IMR-90 (cell line): ENCODE data around the gene ACP1. TPM values are rescaled to one million over a fixed set of nuclear protein-coding genes. Genes with fewer than 3 reads are reported as not detected.

Source experiments
- ATAC-seq: fragments of 200-7000 bp; cut with Tn5 transposase; 2 replicates; pipeline ENCODE4 v1.9.1; 2020; ENCODE audit warnings: low read depth, mild to moderate bottlenecking, moderate library complexity
- BruUV-seq: library from RNA; stranded (reverse); fragments of 400-500 nt; replicated peaks from 2 replicates; lab custom pipeline; 2021; lab: Mats Ljungman, UMichigan
- CTCF ChIA-PET: fragments of 300-600 bp; formaldehyde crosslinking; extraction: SDS; loops from one replicate; lab custom pipeline; 2021; ENCODE audit warnings: antibody characterized with exemption; lab: Yijun Ruan, JAX
- POLR2A ChIA-PET: fragments of 300-600 bp; sonication (Branson Sonifier 250); formaldehyde crosslinking; loops from one replicate; lab custom pipeline; 2022; ENCODE audit warnings: antibody characterized with exemption; ENCODE audit not compliant: unreplicated experiment; lab: Charles Lee
- DNase-seq: peaks from one replicate; pipeline ENCODE4 v3.0.0; 2013
- H2AFZ ChIP-seq: replicated peaks from 2 replicates; pipeline ENCODE3; 2013; ENCODE audit warnings: low read length, mild to moderate bottlenecking; ENCODE audit not compliant: poor library complexity
- H2AK5ac ChIP-seq: 2 replicates; pipeline ENCODE4 v1.6.1; 2013; ENCODE audit warnings: low read depth, low read length, inconsistent platforms
- H2AK9ac ChIP-seq: replicated peaks from 2 replicates; pipeline ENCODE3; 2013; ENCODE audit warnings: mild to moderate bottlenecking, low read depth, low read length, moderate library complexity; ENCODE audit not compliant: poor library complexity
- H2BK120ac ChIP-seq: 2 replicates; pipeline ENCODE4 v1.6.1; 2013; ENCODE audit warnings: low read depth, low read length, inconsistent platforms
- H2BK15ac ChIP-seq: 3 replicates; pipeline ENCODE4 v1.6.1; 2013; ENCODE audit warnings: low read depth, low read length, inconsistent platforms
- H2BK20ac ChIP-seq: 2 replicates; pipeline ENCODE4 v1.6.1; 2013; ENCODE audit warnings: low read depth, mild to moderate bottlenecking, inconsistent platforms, low read length, moderate library complexity
- H2BK5ac ChIP-seq: 2 replicates; pipeline ENCODE4 v1.6.1; 2013; ENCODE audit warnings: mild to moderate bottlenecking, low read depth, low read length, inconsistent platforms; ENCODE audit not compliant: poor library complexity, severe bottlenecking
- H3K14ac ChIP-seq: replicated peaks from 2 replicates; pipeline ENCODE4 v1.6.1; 2013; ENCODE audit warnings: low read depth, low read length, inconsistent platforms
- H3K18ac ChIP-seq: 2 replicates; pipeline ENCODE4 v1.6.1; 2013; ENCODE audit warnings: low read depth, low read length, control low read depth
- H3K23ac ChIP-seq: 2 replicates; pipeline ENCODE4 v1.6.1; 2013; ENCODE audit warnings: low read depth, low read length, inconsistent platforms
- H3K27ac ChIP-seq: 2 replicates; pipeline ENCODE4 v1.5.1; 2013; ENCODE audit warnings: mild to moderate bottlenecking, control low read depth, low read length; ENCODE audit not compliant: insufficient read depth
- H3K27me3 ChIP-seq: 2 replicates; pipeline ENCODE4 v1.6.1; 2013; ENCODE audit warnings: low read length; ENCODE audit not compliant: control insufficient read depth, insufficient read depth
- H3K36me3 ChIP-seq: 2 replicates; pipeline ENCODE4 v1.6.1; 2013; ENCODE audit warnings: low read length, mixed read lengths; ENCODE audit not compliant: control insufficient read depth, insufficient read depth
- H3K4ac ChIP-seq: 2 replicates; pipeline ENCODE4 v1.6.1; 2013; ENCODE audit warnings: low read depth, low read length, inconsistent platforms
- H3K4me1 ChIP-seq: 2 replicates; pipeline ENCODE4 v1.6.1; 2013; ENCODE audit warnings: low read length, mixed read lengths; ENCODE audit not compliant: control insufficient read depth, insufficient read depth
- H3K4me2 ChIP-seq: 2 replicates; pipeline ENCODE4 v1.6.1; 2013; ENCODE audit warnings: low read depth, mild to moderate bottlenecking, control low read depth, low read length, moderate library complexity
- H3K4me3 ChIP-seq: 2 replicates; pipeline ENCODE4 v1.5.1; 2013; ENCODE audit warnings: low read depth, mild to moderate bottlenecking, control low read depth, low read length, moderate library complexity; ENCODE audit not compliant: insufficient read depth
- H3K56ac ChIP-seq: 2 replicates; pipeline ENCODE4 v1.6.1; 2013; ENCODE audit warnings: low read length, inconsistent platforms; ENCODE audit not compliant: insufficient read depth; ENCODE audit errors: extremely low read depth
- H3K79me1 ChIP-seq, 2 experiments: 2 replicates each; pipeline ENCODE4 v1.6.1; 2013; ENCODE audit warnings: low read length in 2 of 2, inconsistent platforms in 1 of 2, low read depth in 1 of 2
- H3K9ac ChIP-seq: 2 replicates; pipeline ENCODE4 v1.6.1; 2013; ENCODE audit warnings: low read depth, low read length, control low read depth
- H3K9me1 ChIP-seq: 2 replicates; pipeline ENCODE4 v1.6.1; 2013; ENCODE audit warnings: low read length, inconsistent platforms; ENCODE audit not compliant: insufficient read depth
- H3K9me3 ChIP-seq: 2 replicates; pipeline ENCODE4 v1.6.1; 2013; ENCODE audit warnings: low read length; ENCODE audit not compliant: control insufficient read depth, insufficient read depth
- H4K20me1 ChIP-seq: 2 replicates; pipeline ENCODE4 v1.6.1; 2013; ENCODE audit warnings: low read length, inconsistent platforms; ENCODE audit not compliant: insufficient read depth
- H4K5ac ChIP-seq: 2 replicates; pipeline ENCODE4 v1.6.1; 2013; ENCODE audit warnings: mild to moderate bottlenecking, low read depth, low read length, control low read depth
- H4K8ac ChIP-seq, 2 experiments: 2 replicates each; pipeline ENCODE4 v1.6.1; 2013; ENCODE audit warnings: low read depth in 2 of 2, low read length in 2 of 2, control low read depth in 1 of 2, inconsistent platforms in 1 of 2
- H4K91ac ChIP-seq: 2 replicates; pipeline ENCODE4 v1.6.1; 2013; ENCODE audit warnings: low read depth, low read length, inconsistent platforms; ENCODE audit not compliant: insufficient read depth
- BHLHE40 ChIP-seq: fragments of 150-350 bp; IDR thresholded peaks from 2 replicates; pipeline ENCODE4 v1.6.1; 2016; ENCODE audit warnings: mild to moderate bottlenecking, low read depth, low read length
- CEBPB ChIP-seq: IDR thresholded peaks from 2 replicates; pipeline ENCODE4 v1.6.1; 2012; ENCODE audit warnings: low read depth, low read length, improper control_type of control experiment
- MXI1 ChIP-seq: IDR thresholded peaks from 2 replicates; pipeline ENCODE4 v1.6.1; 2012; ENCODE audit warnings: low read depth, mild to moderate bottlenecking, low read length, moderate library complexity, borderline replicate concordance
- POLR2A ChIP-seq: IDR thresholded peaks from 2 replicates; pipeline ENCODE4 v1.6.1; 2012; ENCODE audit warnings: mild to moderate bottlenecking, low read depth, low read length
- RAD21 ChIP-seq: IDR thresholded peaks from 2 replicates; pipeline ENCODE4 v1.6.1; 2012; ENCODE audit warnings: low read length, improper control_type of control experiment
- WGBS, 2 experiments: methylation state at CpG; one replicate each; pipeline versions ENCODE4 v1.1.5 to v1.1.7; 2013; ENCODE audit warnings: missing lambda C conversion rate in 2 of 2; ENCODE audit not compliant: insufficient read length in 1 of 2; ENCODE audit errors: extremely low coverage in 2 of 2; 5-methylcytosine and 5-hydroxymethylcytosine counted together
- dilution Hi-C: fragments of 300-500 bp; cut with HindIII; formaldehyde crosslinking; loops from one replicate; pipeline ENCODE4 v1.14.3; 2018; ENCODE audit warnings: low sequenced_read_pairs; ENCODE audit not compliant: unreplicated experiment
- in situ Hi-C: fragments of 300-500 bp; cut with MboI; formaldehyde crosslinking; loops from 3 replicates; pipeline ENCODE4 v1.14.3; 2019; ENCODE audit warnings: low sequenced_read_pairs, inconsistent platforms, mixed read lengths
- intact Hi-C: fragments of 100-400 bp; cut with micrococcal nuclease; formaldehyde crosslinking; loops from 2 replicates; pipeline ENCODE4 v1.10.0; 2022
- polyA plus RNA-seq, 3 experiments: library from polyadenylated mRNA; depleted of rRNA; stranded (reverse); fragments of >200 nt; gene quantifications; 2 replicates each; pipeline ENCODE4 v1.2.3, GENCODE V29; 2012; ENCODE audit warnings: low replicate concordance in 1 of 3
- total RNA-seq: library from RNA; depleted of rRNA; stranded (reverse); fragments of >200 nt; gene quantifications from 2 replicates; pipeline ENCODE4 v1.2.3, GENCODE V29; 2012
- TF ChIP-seq, protein P1 (sequence below): conservative IDR thresholded peaks from 2 replicates; pipeline ENCODE4 v1.5.1; 2012; ENCODE audit warnings: mild to moderate bottlenecking, low read depth, low read length, improper control_type of control experiment
- TF ChIP-seq, protein P2 (sequence below): fragments of 150-350 bp; IDR thresholded peaks from 2 replicates; pipeline ENCODE4 v1.6.1; 2016; ENCODE audit warnings: low read depth, mild to moderate bottlenecking, low read length, moderate library complexity, borderline replicate concordance

The ACP1 gene
- total and polyA plus RNA-seq, 2 of the 4 experiments (the other 2 are of a cell fraction): 85.7 to 104 TPM

DNA sequence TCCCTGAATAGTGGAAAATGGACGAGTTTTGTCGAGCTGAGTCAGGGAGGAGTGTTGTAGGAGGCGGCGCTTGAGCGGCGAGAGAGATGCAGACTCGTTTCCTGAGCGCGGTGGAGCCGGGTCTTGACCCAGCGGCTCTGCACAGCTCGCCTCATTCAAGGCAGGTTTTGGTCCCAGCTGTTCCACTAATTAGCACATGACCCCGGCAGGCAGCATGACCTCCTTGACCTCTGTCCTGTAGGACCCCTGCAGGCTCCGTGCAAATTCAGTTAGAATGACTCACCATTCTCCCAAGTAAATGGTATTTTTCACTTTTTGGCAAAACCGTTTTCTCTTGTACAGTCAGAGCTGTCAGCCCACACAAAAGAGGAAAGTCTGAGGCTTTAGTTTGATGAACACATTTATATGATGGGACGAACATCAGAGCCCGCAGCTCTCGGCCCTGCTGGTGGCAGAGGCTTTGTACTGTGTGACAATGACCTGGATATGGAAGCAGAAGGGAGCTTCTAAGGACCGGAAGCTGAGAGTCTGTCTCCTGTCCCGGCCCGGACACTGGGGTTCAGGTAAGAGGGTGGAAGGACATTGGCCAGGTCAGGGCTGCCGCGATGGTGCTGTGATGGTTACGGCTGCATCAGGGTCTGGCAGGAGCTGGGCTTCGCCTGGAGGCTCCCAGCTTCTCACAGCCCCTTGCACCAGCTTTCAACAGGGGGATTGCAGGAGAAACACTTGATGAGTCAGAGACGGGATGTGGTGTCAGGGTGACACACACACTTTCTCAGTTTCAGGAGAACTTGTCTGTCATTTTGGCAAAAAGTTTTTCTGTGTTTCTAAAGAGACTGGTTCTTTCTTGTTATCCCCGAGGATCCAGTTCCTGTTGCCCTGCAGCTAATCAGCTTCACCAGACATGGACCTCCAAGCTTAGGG is 53.0 kb downstream of the ACP1 start:
- POLR2A ChIA-PET: no interaction called here
- Histone ChIP-seq H2BK15ac (no peak overlapping the region), H3K23ac (no peak overlapping the region), H3K9me3 (peaks cover 38% of the 10 kb centered on the region), H4K8ac (no peak overlapping the region), H3K9ac (no peak overlapping the region), H3K9me1 (no peaks in the 10 kb centered on the region), H3K4ac (no peak overlapping the region), H3K4me1 (no peaks in the 10 kb centered on the region), H3K18ac (no peak overlapping the region), H2AK5ac (no peak overlapping the region), H2BK120ac (no peak overlapping the region), H2BK20ac (no peak overlapping the region), H3K36me3 (no peaks in the 10 kb centered on the region), H2AFZ (peak overlapping the region; percentile 14), H2AK9ac (no peak overlapping the region), H3K4me2 (no peak overlapping the region), H3K14ac (no peak overlapping the region), H3K4me3 (no peak overlapping the region), H4K91ac (no peak overlapping the region), H3K27me3 (no peaks in the 10 kb centered on the region), H3K79me1 (no peaks in the 10 kb centered on the region), H3K56ac (no peak overlapping the region), H2BK5ac (no peak overlapping the region), H4K20me1 (no peaks in the 10 kb centered on the region), H4K5ac (no peak overlapping the region), H3K27ac (no peak overlapping the region)
- CTCF ChIA-PET: interaction anchor here (0.6 kb wide), 1 partner anchor 184 kb away, joined by 3 read pairs; no protein-coding TSS in a partner anchor
- WGBS, 2 experiments: 72% methylated on average over 19 of the region's 27 CpGs; no CpG with 5 or more reads in 1 of the 2 experiments
- dilution Hi-C loops (no loop called here), in situ Hi-C loops (no loop called here), intact Hi-C loops (no loop called here)
- ATAC-seq (no peak), DNase-seq (peak; percentile 10)
- no TSS peak for BruUV-seq
- TF ChIP-seq, protein P1, sequence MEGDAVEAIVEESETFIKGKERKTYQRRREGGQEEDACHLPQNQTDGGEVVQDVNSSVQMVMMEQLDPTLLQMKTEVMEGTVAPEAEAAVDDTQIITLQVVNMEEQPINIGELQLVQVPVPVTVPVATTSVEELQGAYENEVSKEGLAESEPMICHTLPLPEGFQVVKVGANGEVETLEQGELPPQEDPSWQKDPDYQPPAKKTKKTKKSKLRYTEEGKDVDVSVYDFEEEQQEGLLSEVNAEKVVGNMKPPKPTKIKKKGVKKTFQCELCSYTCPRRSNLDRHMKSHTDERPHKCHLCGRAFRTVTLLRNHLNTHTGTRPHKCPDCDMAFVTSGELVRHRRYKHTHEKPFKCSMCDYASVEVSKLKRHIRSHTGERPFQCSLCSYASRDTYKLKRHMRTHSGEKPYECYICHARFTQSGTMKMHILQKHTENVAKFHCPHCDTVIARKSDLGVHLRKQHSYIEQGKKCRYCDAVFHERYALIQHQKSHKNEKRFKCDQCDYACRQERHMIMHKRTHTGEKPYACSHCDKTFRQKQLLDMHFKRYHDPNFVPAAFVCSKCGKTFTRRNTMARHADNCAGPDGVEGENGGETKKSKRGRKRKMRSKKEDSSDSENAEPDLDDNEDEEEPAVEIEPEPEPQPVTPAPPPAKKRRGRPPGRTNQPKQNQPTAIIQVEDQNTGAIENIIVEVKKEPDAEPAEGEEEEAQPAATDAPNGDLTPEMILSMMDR: no peak
- TF ChIP-seq BHLHE40 (no peak), RAD21 (no peak), POLR2A (no peak), CEBPB (no peak), MXI1 (no peak)
- TF ChIP-seq, protein P2, sequence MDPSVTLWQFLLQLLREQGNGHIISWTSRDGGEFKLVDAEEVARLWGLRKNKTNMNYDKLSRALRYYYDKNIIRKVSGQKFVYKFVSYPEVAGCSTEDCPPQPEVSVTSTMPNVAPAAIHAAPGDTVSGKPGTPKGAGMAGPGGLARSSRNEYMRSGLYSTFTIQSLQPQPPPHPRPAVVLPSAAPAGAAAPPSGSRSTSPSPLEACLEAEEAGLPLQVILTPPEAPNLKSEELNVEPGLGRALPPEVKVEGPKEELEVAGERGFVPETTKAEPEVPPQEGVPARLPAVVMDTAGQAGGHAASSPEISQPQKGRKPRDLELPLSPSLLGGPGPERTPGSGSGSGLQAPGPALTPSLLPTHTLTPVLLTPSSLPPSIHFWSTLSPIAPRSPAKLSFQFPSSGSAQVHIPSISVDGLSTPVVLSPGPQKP: no peak
